IPS-18a (cell line): Measurements from ENCODE around the gene SLC5A1.

Source experiments
- H3K27ac ChIP-seq: one replicate; pipeline ENCODE4 v1.5.1; 2013; ENCODE audit warnings: low read length
- H3K27me3 ChIP-seq: one replicate; pipeline ENCODE4 v1.6.1; 2013; ENCODE audit warnings: mild to moderate bottlenecking, low read length; ENCODE audit not compliant: control insufficient read depth, insufficient read depth
- H3K36me3 ChIP-seq: one replicate; pipeline ENCODE4 v1.6.1; 2013; ENCODE audit warnings: low read depth, low read length; ENCODE audit not compliant: control insufficient read depth
- H3K4me1 ChIP-seq: one replicate; pipeline ENCODE4 v1.6.1; 2013; ENCODE audit warnings: low read depth, low read length; ENCODE audit not compliant: control insufficient read depth
- H3K4me3 ChIP-seq: one replicate; pipeline ENCODE4 v1.5.1; 2013; ENCODE audit warnings: low read length
- H3K9ac ChIP-seq: one replicate; pipeline ENCODE4 v1.6.1; 2013; ENCODE audit warnings: mild to moderate bottlenecking, low read length, moderate library complexity
- H3K9me3 ChIP-seq: one replicate; pipeline ENCODE4 v1.6.1; 2013; ENCODE audit warnings: low read depth, low read length; ENCODE audit not compliant: control insufficient read depth

Gene SLC5A1

GRCh38 chr22:32075997-32076760 is 33.1 kb downstream of the SLC5A1 start:
- H3K36me3 ChIP-seq: no peaks in the 10 kb centered on the region
- no peaks in the 10 kb centered on the region for H3K4me1 ChIP-seq
- no peak overlapping the region for H3K9ac ChIP-seq
- no peak overlapping the region for H3K27ac ChIP-seq
- H3K9me3 ChIP-seq: no peaks in the 10 kb centered on the region
- H3K4me3 ChIP-seq: no peak overlapping the region
- no peaks in the 10 kb centered on the region for H3K27me3 ChIP-seq

GRCh38 chr22:32076761-32077084 is 33.7 kb downstream of the SLC5A1 start:
- H3K9ac ChIP-seq: no peak overlapping the region
- H3K9me3 ChIP-seq: no peaks in the 10 kb centered on the region
- no peaks in the 10 kb centered on the region for H3K4me1 ChIP-seq
- no peaks in the 10 kb centered on the region for H3K36me3 ChIP-seq
- H3K27ac ChIP-seq: no peak overlapping the region
- no peak overlapping the region for H3K4me3 ChIP-seq
- no peaks in the 10 kb centered on the region for H3K27me3 ChIP-seq

- no peak overlapping the region for H3K27ac ChIP-seq
- H3K27me3 ChIP-seq: no peaks in the 10 kb centered on the region
- H3K9ac ChIP-seq: no peak overlapping the region
- no peak overlapping the region for H3K4me3 ChIP-seq
- H3K36me3 ChIP-seq: no peaks in the 10 kb centered on the region
- H3K4me1 ChIP-seq: no peaks in the 10 kb centered on the region
- no peaks in the 10 kb centered on the region for H3K9me3 ChIP-seq
Measured at GRCh38 chr22:32077151-32077550, 34.1 kb downstream of the SLC5A1 start.

GRCh38 chr22:32079130-32080089 is 36.3 kb downstream of the SLC5A1 start:
- no peaks in the 10 kb centered on the region for H3K36me3 ChIP-seq
- no peak overlapping the region for H3K9ac ChIP-seq
- no peaks in the 10 kb centered on the region for H3K9me3 ChIP-seq
- no peaks in the 10 kb centered on the region for H3K4me1 ChIP-seq
- H3K27ac ChIP-seq: no peak overlapping the region
- no peak overlapping the region for H3K4me3 ChIP-seq
- no peaks in the 10 kb centered on the region for H3K27me3 ChIP-seq

GRCh38 chr22:32080904-32081303 is 37.8 kb downstream of the SLC5A1 start:
- Histone ChIP-seq H3K4me1 (no peaks in the 10 kb centered on the region), H3K9me3 (no peaks in the 10 kb centered on the region), H3K4me3 (no peak overlapping the region), H3K9ac (no peak overlapping the region), H3K27ac (no peak overlapping the region), H3K27me3 (no peaks in the 10 kb centered on the region), H3K36me3 (no peaks in the 10 kb centered on the region)

- no peak overlapping the region for H3K9ac ChIP-seq
- H3K36me3 ChIP-seq: no peaks in the 10 kb centered on the region
- H3K27ac ChIP-seq: no peak overlapping the region
- H3K9me3 ChIP-seq: no peaks in the 10 kb centered on the region
- no peaks in the 10 kb centered on the region for H3K4me1 ChIP-seq
- H3K27me3 ChIP-seq: no peaks in the 10 kb centered on the region
- H3K4me3 ChIP-seq: no peak overlapping the region
Measured at GRCh38 chr22:32082331-32082730, 39.3 kb downstream of the SLC5A1 start.

- no peak overlapping the region for H3K4me3 ChIP-seq
- H3K36me3 ChIP-seq: no peaks in the 10 kb centered on the region
- H3K9me3 ChIP-seq: no peaks in the 10 kb centered on the region
- no peaks in the 10 kb centered on the region for H3K4me1 ChIP-seq
- H3K27me3 ChIP-seq: no peaks in the 10 kb centered on the region
- no peak overlapping the region for H3K9ac ChIP-seq
- no peak overlapping the region for H3K27ac ChIP-seq
Measured at GRCh38 chr22:32083000-32083399, 39.9 kb downstream of the SLC5A1 start.

GRCh38 chr22:32083814-32084213 is 40.8 kb downstream of the SLC5A1 start:
- Histone ChIP-seq H3K4me3 (no peak overlapping the region), H3K36me3 (no peaks in the 10 kb centered on the region), H3K9me3 (no peaks in the 10 kb centered on the region), H3K4me1 (no peaks in the 10 kb centered on the region), H3K27me3 (no peaks in the 10 kb centered on the region), H3K9ac (no peak overlapping the region), H3K27ac (no peak overlapping the region)

- Histone ChIP-seq H3K36me3 (no peaks in the 10 kb centered on the region), H3K27me3 (no peaks in the 10 kb centered on the region), H3K4me3 (no peak overlapping the region), H3K9ac (no peak overlapping the region), H3K4me1 (no peaks in the 10 kb centered on the region), H3K9me3 (no peaks in the 10 kb centered on the region), H3K27ac (no peak overlapping the region)
Measured at GRCh38 chr22:32088084-32088483, 45.0 kb downstream of the SLC5A1 start.

GRCh38 chr22:32097018-32097417 is 54.0 kb downstream of the SLC5A1 start:
- no peaks in the 10 kb centered on the region for H3K9me3 ChIP-seq
- no peaks in the 10 kb centered on the region for H3K36me3 ChIP-seq
- no peaks in the 10 kb centered on the region for H3K4me1 ChIP-seq
- H3K27me3 ChIP-seq: peaks cover 13% of the 10 kb centered on the region
- H3K27ac ChIP-seq: no peak overlapping the region
- no peak overlapping the region for H3K9ac ChIP-seq
- H3K4me3 ChIP-seq: no peak overlapping the region

GRCh38 chr22:32097881-32098499 is 54.9 kb downstream of the SLC5A1 start:
- Histone ChIP-seq H3K36me3 (no peaks in the 10 kb centered on the region), H3K9ac (no peak overlapping the region), H3K4me1 (no peaks in the 10 kb centered on the region), H3K27ac (no peak overlapping the region), H3K9me3 (no peaks in the 10 kb centered on the region), H3K4me3 (no peak overlapping the region), H3K27me3 (peaks cover 13% of the 10 kb centered on the region)
